H9 (cell line): ENCODE data around the gene IQSEC2. TPM values are rescaled to one million over a fixed set of nuclear protein-coding genes. Genes with fewer than 3 reads are reported as not detected.

ENCODE experiments used
- DNase-seq: peaks from one replicate; pipeline ENCODE4 v3.0.0-alpha.2; 2017
- H2AFZ ChIP-seq: one replicate; pipeline ENCODE4 v1.6.1; 2013; ENCODE audit warnings: mild to moderate bottlenecking, low read length, control low read depth, moderate library complexity
- H2AK5ac ChIP-seq: 2 replicates; pipeline ENCODE4 v1.6.1; 2013; ENCODE audit warnings: low read length, control low read depth, mixed read lengths; ENCODE audit not compliant: insufficient read length
- H2BK120ac ChIP-seq: one replicate; pipeline ENCODE4 v1.6.1; 2013; ENCODE audit warnings: low read depth, mild to moderate bottlenecking, low read length, control low read depth, inconsistent platforms; ENCODE audit not compliant: poor library complexity, severe bottlenecking
- H2BK12ac ChIP-seq: 2 replicates; pipeline ENCODE4 v1.6.1; 2013; ENCODE audit warnings: low read length, control low read depth, mixed read lengths, low read depth; ENCODE audit not compliant: insufficient read length
- H2BK15ac ChIP-seq: 2 replicates; pipeline ENCODE4 v1.6.1; 2013; ENCODE audit warnings: low read depth, low read length, control low read depth
- H2BK20ac ChIP-seq: one replicate; pipeline ENCODE4 v1.6.1; 2013; ENCODE audit warnings: low read depth, mild to moderate bottlenecking, low read length, control low read depth, inconsistent platforms; ENCODE audit not compliant: poor library complexity, severe bottlenecking
- H2BK5ac ChIP-seq: 2 replicates; pipeline ENCODE4 v1.6.1; 2013; ENCODE audit warnings: low read length, control low read depth, mixed read lengths; ENCODE audit not compliant: insufficient read length
- H3K14ac ChIP-seq: 2 replicates; pipeline ENCODE4 v1.6.1; 2013; ENCODE audit warnings: low read length, control low read depth; ENCODE audit not compliant: insufficient read depth
- H3K18ac ChIP-seq: 2 replicates; pipeline ENCODE4 v1.6.1; 2013; ENCODE audit warnings: low read depth, mild to moderate bottlenecking, mixed read lengths, low read length, control low read depth; ENCODE audit not compliant: insufficient read length
- H3K23ac ChIP-seq: 2 replicates; pipeline ENCODE4 v1.6.1; 2013; ENCODE audit warnings: low read length, control low read depth, mixed read lengths, low read depth; ENCODE audit not compliant: insufficient read length
- H3K23me2 ChIP-seq: 2 replicates; pipeline ENCODE4 v1.6.1; 2013; ENCODE audit warnings: low read depth, mild to moderate bottlenecking, mixed read lengths, low read length, control low read depth; ENCODE audit not compliant: insufficient read length, poor library complexity, severe bottlenecking
- H3K27ac ChIP-seq: 2 replicates; pipeline ENCODE4 v1.5.1; 2013; ENCODE audit warnings: low read length, control low read depth, mixed read lengths, low read depth; ENCODE audit not compliant: insufficient read length
- H3K27me3 ChIP-seq: 2 replicates; pipeline ENCODE4 v1.6.1; 2013; ENCODE audit warnings: low read length, control low read depth, inconsistent platforms; ENCODE audit not compliant: insufficient read depth
- H3K4ac ChIP-seq: 2 replicates; pipeline ENCODE4 v1.6.1; 2013; ENCODE audit warnings: low read depth, mild to moderate bottlenecking, control low read depth, inconsistent platforms, low read length, moderate library complexity
- H3K4me1 ChIP-seq: 2 replicates; pipeline ENCODE4 v1.6.1; 2013; ENCODE audit warnings: low read length, control low read depth, inconsistent platforms; ENCODE audit not compliant: insufficient read depth
- H3K4me2 ChIP-seq: 2 replicates; pipeline ENCODE4 v1.6.1; 2013; ENCODE audit warnings: low read length, control low read depth, mixed read lengths; ENCODE audit not compliant: insufficient read length, insufficient read depth
- H3K56ac ChIP-seq: 2 replicates; pipeline ENCODE4 v1.6.1; 2013; ENCODE audit warnings: low read depth, mild to moderate bottlenecking, mixed read lengths, low read length, control low read depth; ENCODE audit not compliant: insufficient read length
- H3K79me1 ChIP-seq: 2 replicates; pipeline ENCODE4 v1.6.1; 2013; ENCODE audit warnings: low read depth, mild to moderate bottlenecking, moderate library complexity, low read length, control low read depth, inconsistent platforms; ENCODE audit not compliant: insufficient read depth, poor library complexity, severe bottlenecking
- H3K79me2 ChIP-seq: 2 replicates; pipeline ENCODE4 v1.6.1; 2013; ENCODE audit warnings: low read length, control low read depth, inconsistent platforms; ENCODE audit not compliant: insufficient read depth
- H3K9ac ChIP-seq: 2 replicates; pipeline ENCODE4 v1.6.1; 2013; ENCODE audit warnings: low read length, control low read depth, mixed read lengths; ENCODE audit not compliant: insufficient read length; ENCODE audit errors: extremely low read depth
- H3K9me3 ChIP-seq: one replicate; pipeline ENCODE4 v1.6.1; 2013; ENCODE audit warnings: low read depth, low read length, inconsistent platforms; ENCODE audit not compliant: control insufficient read depth
- H3T11ph ChIP-seq: one replicate; pipeline ENCODE4 v1.6.1; 2013; ENCODE audit warnings: mild to moderate bottlenecking, low read length, control low read depth, inconsistent platforms
- H4K20me1 ChIP-seq: one replicate; pipeline ENCODE4 v1.6.1; 2013; ENCODE audit not compliant: control insufficient read depth, insufficient read length, insufficient read depth
- H4K5ac ChIP-seq: 2 replicates; pipeline ENCODE4 v1.6.1; 2013; ENCODE audit warnings: low read depth, mild to moderate bottlenecking, mixed read lengths, low read length, control low read depth; ENCODE audit not compliant: insufficient read length
- H4K8ac ChIP-seq: replicated peaks from 2 replicates; pipeline ENCODE4 v1.6.1; 2013; ENCODE audit warnings: low read length, control low read depth, mixed read lengths, low read depth; ENCODE audit not compliant: insufficient read length
- H4K91ac ChIP-seq: 2 replicates; pipeline ENCODE4 v1.6.1; 2013; ENCODE audit warnings: low read depth, mild to moderate bottlenecking, moderate library complexity, mixed read lengths, low read length, control low read depth; ENCODE audit not compliant: insufficient read length
- H3K27ac Mint-ChIP-seq, 3 experiments: 2 replicates in 2 of 3; 3 replicates in 1 of 3; pipeline ENCODE4 v1.8.0; 2020 to 2021; ENCODE audit warnings: mixed read lengths in 3 of 3, mild to moderate bottlenecking in 1 of 3, moderate library complexity in 1 of 3
- H3K27me3 Mint-ChIP-seq: 2 replicates; pipeline ENCODE4 v1.8.0; 2021; ENCODE audit warnings: low read depth, mild to moderate bottlenecking, moderate library complexity, mixed read lengths
- H3K36me3 Mint-ChIP-seq, 3 experiments: 2 replicates in 2 of 3; 3 replicates in 1 of 3; pipeline ENCODE4 v1.8.0; 2020 to 2021; ENCODE audit warnings: low read depth in 3 of 3, mixed read lengths in 3 of 3; ENCODE audit not compliant: insufficient read depth in 1 of 3
- H3K4me1 Mint-ChIP-seq, 2 experiments: 2 replicates each; pipeline ENCODE4 v1.8.0; 2020; ENCODE audit warnings: mixed read lengths in 2 of 2
- H3K4me3 Mint-ChIP-seq, 2 experiments: 2 replicates in 1 of 2; 3 replicates in 1 of 2; pipeline ENCODE4 v1.8.0; 2020 to 2021; ENCODE audit warnings: mild to moderate bottlenecking in 2 of 2, mixed read lengths in 2 of 2, moderate library complexity in 1 of 2
- H3K9me3 Mint-ChIP-seq, 2 experiments: 2 replicates in 1 of 2; 3 replicates in 1 of 2; pipeline ENCODE4 v1.8.0; 2020; ENCODE audit warnings: mild to moderate bottlenecking in 2 of 2, mixed read lengths in 2 of 2, moderate library complexity in 1 of 2
- CTCF ChIP-seq: fragments of 200-600 bp; sonication (generic); conservative IDR thresholded peaks from 3 replicates; pipeline ENCODE4 v1.8.0; 2021; ENCODE audit warnings: antibody characterized with exemption, mild to moderate bottlenecking
- WGBS: extraction: QIAGEN DNeasy Blood & Tissue Kit; methylation state at CpG from one replicate; pipeline ENCODE4 v1.1.7; 2013; ENCODE audit warnings: missing lambda C conversion rate, low lambda C conversion rate, mixed read lengths; ENCODE audit not compliant: insufficient read length; ENCODE audit errors: extremely low coverage; 5-methylcytosine and 5-hydroxymethylcytosine counted together
- total RNA-seq: library from RNA; stranded (reverse); gene quantifications from 2 replicates; pipeline ENCODE4 v1.2.1, GENCODE V29; 2021

IQSEC2 gene
- total RNA-seq, 1 experiment from 2014 or later = 7.0 TPM

- Histone ChIP-seq H3K4me1 (peaks cover 3% of the 10 kb centered on the region; the same call in 1 of the 2 replicates), H3K79me1 (no peaks in the 10 kb centered on the region), H3K9me3 (peaks cover 33% of the 10 kb centered on the region), H3K27ac (no peak overlapping the region), H2BK5ac (no peak overlapping the region), H3K27me3 (no peaks in the 10 kb centered on the region), H3K23me2 (peaks cover 8% of the 10 kb centered on the region), H2AK5ac (no peak overlapping the region), H4K8ac (no peak overlapping the region), H2AFZ (no peak overlapping the region), H3K14ac (no peak overlapping the region), H3K9ac (no peak overlapping the region), H2BK12ac (no peak overlapping the region), H3K79me2 (peaks cover 2% of the 10 kb centered on the region; the same call in 1 of the 2 replicates), H3K18ac (no peak overlapping the region), H3T11ph (no peak overlapping the region), H2BK20ac (no peak overlapping the region), H4K20me1 (no peaks in the 10 kb centered on the region), H2BK120ac (no peak overlapping the region), H3K4me2 (no peak overlapping the region), H3K56ac (no peak overlapping the region), H3K4ac (no peak overlapping the region), H4K91ac (no peak overlapping the region), H2BK15ac (no peak overlapping the region), H3K23ac (no peak overlapping the region), H4K5ac (no peak overlapping the region)
- WGBS = no CpG with 5 or more reads among the region's 2 CpGs
- peaks cover 22 to 26% of the 10 kb centered on the region in 2 experiments for H3K4me1 Mint-ChIP-seq
- H3K4me3 Mint-ChIP-seq = no peak overlapping the region
- H3K27me3 Mint-ChIP-seq = peaks cover 47% of the 10 kb centered on the region
- peaks cover 75 to 77% of the 10 kb centered on the region in 2 experiments for H3K9me3 Mint-ChIP-seq
- peaks cover 2 to 5% (median 3%) of the 10 kb centered on the region in 3 experiments; a peak in 4 of 7 replicates for H3K36me3 Mint-ChIP-seq
- TF ChIP-seq CTCF = no peak
- no peak for DNase-seq
- H3K27ac Mint-ChIP-seq = no peak overlapping the region
These were observed 42.7 kb upstream of the IQSEC2 start for GRCh38 chrX:53324085-53324484.
